Loucy (cell line): ENCODE results near the gene GULP1.

Experiments used
- H2AFZ ChIP-seq: fragments of 200-600 bp; sonication (generic); 2 replicates; pipeline ENCODE4 v1.6.0; 2016; ENCODE audit warnings: antibody characterized with exemption, mild to moderate bottlenecking, low read length, moderate library complexity
- H3F3A ChIP-seq: fragments of 200-600 bp; 2 replicates; pipeline ENCODE4 v1.6.0; 2016; ENCODE audit warnings: antibody characterized with exemption, low read depth, mild to moderate bottlenecking
- H3K27me3 ChIP-seq: fragments of 200-600 bp; sonication (generic); 2 replicates; pipeline ENCODE4 v1.6.1; 2014; ENCODE audit warnings: low read length, mild to moderate bottlenecking; ENCODE audit not compliant: insufficient read depth, poor library complexity, severe bottlenecking
- H3K36me3 ChIP-seq: fragments of 200-600 bp; sonication (generic); 2 replicates; pipeline ENCODE4 v1.6.1; 2016; ENCODE audit warnings: low read length; ENCODE audit not compliant: insufficient read depth
- H3K4me1 ChIP-seq: fragments of 200-600 bp; sonication (generic); 2 replicates; pipeline ENCODE4 v1.5.1; 2014; ENCODE audit warnings: low read length, mild to moderate bottlenecking; ENCODE audit not compliant: insufficient read depth, poor library complexity, severe bottlenecking
- H3K4me2 ChIP-seq: fragments of 200-600 bp; sonication (generic); 2 replicates; pipeline ENCODE4 v1.6.0; 2014; ENCODE audit warnings: antibody characterized with exemption, low read length, low read depth, mild to moderate bottlenecking; ENCODE audit not compliant: poor library complexity, severe bottlenecking
- H3K4me3 ChIP-seq: fragments of 200-600 bp; sonication (generic); 2 replicates; pipeline ENCODE4 v1.5.1; 2014; ENCODE audit warnings: low read length, mild to moderate bottlenecking, mixed read lengths; ENCODE audit not compliant: poor library complexity, severe bottlenecking
- H3K79me2 ChIP-seq: fragments of 200-600 bp; sonication (generic); 2 replicates; pipeline ENCODE4 v1.6.1; 2014; ENCODE audit warnings: low read length; ENCODE audit not compliant: insufficient read depth
- H3K9ac ChIP-seq: fragments of 200-600 bp; sonication (generic); 2 replicates; pipeline ENCODE4 v1.6.0; 2014; ENCODE audit warnings: mild to moderate bottlenecking, low read depth, low read length, moderate library complexity; ENCODE audit not compliant: poor library complexity, severe bottlenecking
- H3K9me2 ChIP-seq: fragments of 200-600 bp; sonication (generic); replicated peaks from 2 replicates; pipeline ENCODE4 v1.6.1; 2016; ENCODE audit warnings: low read depth, low read length, mixed read lengths
- H3K9me3 ChIP-seq: fragments of 200-600 bp; sonication (generic); 2 replicates; pipeline ENCODE4 v1.6.1; 2014; ENCODE audit warnings: mild to moderate bottlenecking, antibody characterized with exemption, low read length, low read depth; ENCODE audit not compliant: insufficient read depth
- H4K20me1 ChIP-seq: fragments of 200-600 bp; sonication (generic); 2 replicates; pipeline ENCODE4 v1.6.0; 2014; ENCODE audit warnings: antibody characterized with exemption, low read length, mild to moderate bottlenecking; ENCODE audit not compliant: insufficient read depth, poor library complexity, severe bottlenecking
- EZH2phosphoT487 ChIP-seq: fragments of 200-600 bp; IDR thresholded peaks from 2 replicates; pipeline ENCODE4 v1.6.1; 2018; ENCODE audit warnings: antibody characterized with exemption, mild to moderate bottlenecking, moderate library complexity, borderline replicate concordance
- TF ChIP-seq, protein P1 (sequence below): fragments of 200-600 bp; sonication (generic); conservative IDR thresholded peaks from 2 replicates; pipeline ENCODE4 v1.5.1; 2014; ENCODE audit warnings: mild to moderate bottlenecking, antibody characterized with exemption, low read length

GULP1 gene, protein sequence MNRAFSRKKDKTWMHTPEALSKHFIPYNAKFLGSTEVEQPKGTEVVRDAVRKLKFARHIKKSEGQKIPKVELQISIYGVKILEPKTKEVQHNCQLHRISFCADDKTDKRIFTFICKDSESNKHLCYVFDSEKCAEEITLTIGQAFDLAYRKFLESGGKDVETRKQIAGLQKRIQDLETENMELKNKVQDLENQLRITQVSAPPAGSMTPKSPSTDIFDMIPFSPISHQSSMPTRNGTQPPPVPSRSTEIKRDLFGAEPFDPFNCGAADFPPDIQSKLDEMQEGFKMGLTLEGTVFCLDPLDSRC

DNA sequence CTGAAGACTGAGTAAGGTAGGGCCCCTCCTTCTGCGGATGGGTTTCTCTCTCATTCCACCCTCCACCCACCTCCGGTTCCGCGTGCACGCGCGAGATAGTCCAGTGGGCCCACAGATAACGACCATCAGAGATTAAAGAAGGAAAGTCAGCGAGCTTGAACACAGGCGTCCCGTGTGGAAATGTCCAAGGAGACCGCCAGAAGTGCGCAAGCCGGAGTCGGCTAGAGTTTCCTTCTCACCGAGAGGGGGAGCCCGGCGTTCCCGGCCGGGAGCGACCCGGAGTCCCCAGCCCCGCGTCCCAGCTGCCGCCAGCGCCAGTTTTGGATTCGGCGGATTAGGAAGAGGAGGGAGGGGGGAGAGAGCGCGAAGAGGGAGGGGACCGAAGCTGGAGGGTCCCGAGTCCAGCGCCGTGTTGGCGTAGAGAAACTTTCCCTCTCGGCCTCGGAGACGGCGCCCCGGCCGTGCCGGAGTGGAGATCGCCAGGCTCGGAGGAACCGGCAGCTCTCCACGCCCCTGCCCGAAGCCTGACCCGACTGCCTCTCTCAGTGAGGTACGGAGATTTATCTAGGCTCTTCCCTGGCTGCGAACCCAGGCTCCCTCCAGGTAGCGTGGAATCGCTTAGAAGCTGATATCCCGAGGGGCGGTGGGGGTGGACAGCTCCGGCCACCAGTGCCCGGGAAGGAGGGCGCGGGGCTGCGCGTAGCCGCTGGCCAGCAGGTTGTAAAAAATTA is at the start of gene GULP1:
GULP1 (plus strand) TSS at position 258 of the 731 bp plus-strand sequence. CDS start 185,829 bp downstream, outside the sequence.
- Histone ChIP-seq H3K4me2 (no peak within 1 kb of the TSS), H3K4me1 (no peaks in the 10 kb centered on the region), H3K27me3 (no peaks in the 10 kb centered on the region), H4K20me1 (no peaks in the 10 kb centered on the region), H3K4me3 (no peak within 1 kb of the TSS), H3K79me2 (no peaks in the 10 kb centered on the region), H3K9ac (no peak within 1 kb of the TSS), H3K9me2 (no peaks in the 10 kb centered on the region), H2AFZ (no peak within 1 kb of the TSS), H3K9me3 (no peaks in the 10 kb centered on the region), H3K36me3 (no peaks in the 10 kb centered on the region), H3F3A (no peaks in the 10 kb centered on the region)
- TF ChIP-seq, protein P1, sequence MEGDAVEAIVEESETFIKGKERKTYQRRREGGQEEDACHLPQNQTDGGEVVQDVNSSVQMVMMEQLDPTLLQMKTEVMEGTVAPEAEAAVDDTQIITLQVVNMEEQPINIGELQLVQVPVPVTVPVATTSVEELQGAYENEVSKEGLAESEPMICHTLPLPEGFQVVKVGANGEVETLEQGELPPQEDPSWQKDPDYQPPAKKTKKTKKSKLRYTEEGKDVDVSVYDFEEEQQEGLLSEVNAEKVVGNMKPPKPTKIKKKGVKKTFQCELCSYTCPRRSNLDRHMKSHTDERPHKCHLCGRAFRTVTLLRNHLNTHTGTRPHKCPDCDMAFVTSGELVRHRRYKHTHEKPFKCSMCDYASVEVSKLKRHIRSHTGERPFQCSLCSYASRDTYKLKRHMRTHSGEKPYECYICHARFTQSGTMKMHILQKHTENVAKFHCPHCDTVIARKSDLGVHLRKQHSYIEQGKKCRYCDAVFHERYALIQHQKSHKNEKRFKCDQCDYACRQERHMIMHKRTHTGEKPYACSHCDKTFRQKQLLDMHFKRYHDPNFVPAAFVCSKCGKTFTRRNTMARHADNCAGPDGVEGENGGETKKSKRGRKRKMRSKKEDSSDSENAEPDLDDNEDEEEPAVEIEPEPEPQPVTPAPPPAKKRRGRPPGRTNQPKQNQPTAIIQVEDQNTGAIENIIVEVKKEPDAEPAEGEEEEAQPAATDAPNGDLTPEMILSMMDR, result no peak

DNA sequence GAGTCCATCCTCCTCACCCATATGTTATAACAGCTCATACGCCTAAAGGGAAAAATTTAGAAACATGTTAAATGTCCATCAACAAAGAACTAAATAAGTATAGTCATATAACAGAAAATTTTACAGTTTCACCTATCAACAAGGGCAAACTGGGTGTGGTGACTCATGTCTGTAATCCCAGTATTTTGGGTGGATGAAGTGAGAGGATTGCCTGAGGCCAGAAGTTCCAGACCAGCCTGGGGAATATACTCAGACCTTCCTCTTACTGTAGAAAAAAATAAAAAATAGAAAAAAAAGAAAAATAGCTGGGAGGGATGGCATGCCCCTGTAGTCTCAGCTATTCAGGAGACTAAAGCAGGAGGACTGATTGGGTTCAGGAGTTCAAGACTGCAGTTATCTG is 48.3 kb upstream of the GULP1 start:
- H4K20me1 ChIP-seq, result no peaks in the 10 kb centered on the region
- no peaks in the 10 kb centered on the region for H3K9me2 ChIP-seq
- no peaks in the 10 kb centered on the region for H3K79me2 ChIP-seq
- H3K4me2 ChIP-seq, result no peak overlapping the region
- H3K27me3 ChIP-seq, result no peaks in the 10 kb centered on the region
- H3F3A ChIP-seq, result no peaks in the 10 kb centered on the region
- no peak overlapping the region for H2AFZ ChIP-seq
- no peak for TF ChIP-seq EZH2phosphoT487
- TF ChIP-seq, protein P1, result no peak
- H3K9me3 ChIP-seq, result no peaks in the 10 kb centered on the region
- H3K4me3 ChIP-seq, result no peak overlapping the region
- H3K36me3 ChIP-seq, result no peaks in the 10 kb centered on the region
- no peaks in the 10 kb centered on the region for H3K4me1 ChIP-seq
- H3K9ac ChIP-seq, result no peak overlapping the region

DNA sequence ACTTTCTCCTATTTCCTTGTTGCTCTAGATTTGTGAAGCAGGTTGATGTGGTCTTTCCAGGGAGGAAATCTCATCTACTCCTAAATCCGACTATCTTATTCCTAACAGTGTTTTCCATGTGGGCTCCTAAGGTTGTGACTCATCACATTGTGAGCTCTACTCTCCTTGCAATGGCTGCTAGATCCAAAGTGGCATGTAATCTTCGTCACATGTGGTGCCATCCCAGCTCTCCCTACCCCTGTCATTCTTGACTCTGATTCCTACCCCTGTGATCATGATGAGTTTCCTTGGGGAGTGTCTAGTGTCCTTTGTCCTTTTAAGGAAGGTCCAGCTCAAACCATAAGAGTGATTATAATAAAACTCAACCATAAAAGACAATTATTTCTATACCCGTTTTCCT is 47.3 kb upstream of the GULP1 start:
- Histone ChIP-seq H3K4me3 (no peak overlapping the region), H3K9me3 (no peaks in the 10 kb centered on the region), H3F3A (no peaks in the 10 kb centered on the region), H3K4me1 (no peaks in the 10 kb centered on the region), H3K4me2 (no peak overlapping the region), H3K36me3 (no peaks in the 10 kb centered on the region), H3K79me2 (no peaks in the 10 kb centered on the region), H2AFZ (no peak overlapping the region), H3K27me3 (no peaks in the 10 kb centered on the region), H4K20me1 (no peaks in the 10 kb centered on the region), H3K9me2 (no peaks in the 10 kb centered on the region), H3K9ac (no peak overlapping the region)
- no peak for TF ChIP-seq EZH2phosphoT487
- TF ChIP-seq, protein P1, result no peak
